ENCODE data around the gene P3H4. TPM values are rescaled to one million over a fixed set of nuclear protein-coding genes. Genes with fewer than 3 reads are reported as not detected.
"Not testable (repeated sequence)": the region's sequence is repeated elsewhere in the genome, so short reads cannot be mapped to it uniquely, and the experiment has no call there.

The P3H4 gene
- total RNA-seq, 1 experiment from 2014 or later, result 24.0 TPM

DNA sequence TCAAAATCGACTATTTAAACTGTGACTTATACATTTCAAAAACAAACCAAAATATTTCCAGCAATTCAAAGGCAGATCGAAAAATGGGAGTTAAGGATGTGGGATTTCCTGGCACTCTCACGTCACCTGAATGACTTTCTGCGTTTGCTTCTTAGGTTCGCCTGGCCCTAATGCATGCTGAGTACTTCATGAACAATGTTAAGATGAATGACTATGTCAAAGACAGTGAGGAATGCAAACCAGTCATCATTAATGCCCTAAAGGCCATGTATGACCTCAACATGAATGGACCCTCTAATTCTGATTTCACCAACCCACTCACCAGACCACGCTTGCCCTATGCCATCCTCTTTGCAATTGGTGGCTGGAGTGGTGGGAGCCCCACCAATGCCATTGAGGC is 33.2 kb upstream of the P3H4 start:
- H3K27me3 ChIP-seq (ENCODE audit: insufficient read depth, low read length), result no peaks in the 10 kb centered on the region
- no peaks in the 10 kb centered on the region for H3K4me1 ChIP-seq (ENCODE audit: insufficient read depth, low read length)
- no peaks in the 10 kb centered on the region for H3K79me2 ChIP-seq (ENCODE audit: insufficient read depth, low read length)
- no peak overlapping the region for H3T11ph ChIP-seq (ENCODE audit: low read length)
- TF ChIP-seq, protein P1, sequence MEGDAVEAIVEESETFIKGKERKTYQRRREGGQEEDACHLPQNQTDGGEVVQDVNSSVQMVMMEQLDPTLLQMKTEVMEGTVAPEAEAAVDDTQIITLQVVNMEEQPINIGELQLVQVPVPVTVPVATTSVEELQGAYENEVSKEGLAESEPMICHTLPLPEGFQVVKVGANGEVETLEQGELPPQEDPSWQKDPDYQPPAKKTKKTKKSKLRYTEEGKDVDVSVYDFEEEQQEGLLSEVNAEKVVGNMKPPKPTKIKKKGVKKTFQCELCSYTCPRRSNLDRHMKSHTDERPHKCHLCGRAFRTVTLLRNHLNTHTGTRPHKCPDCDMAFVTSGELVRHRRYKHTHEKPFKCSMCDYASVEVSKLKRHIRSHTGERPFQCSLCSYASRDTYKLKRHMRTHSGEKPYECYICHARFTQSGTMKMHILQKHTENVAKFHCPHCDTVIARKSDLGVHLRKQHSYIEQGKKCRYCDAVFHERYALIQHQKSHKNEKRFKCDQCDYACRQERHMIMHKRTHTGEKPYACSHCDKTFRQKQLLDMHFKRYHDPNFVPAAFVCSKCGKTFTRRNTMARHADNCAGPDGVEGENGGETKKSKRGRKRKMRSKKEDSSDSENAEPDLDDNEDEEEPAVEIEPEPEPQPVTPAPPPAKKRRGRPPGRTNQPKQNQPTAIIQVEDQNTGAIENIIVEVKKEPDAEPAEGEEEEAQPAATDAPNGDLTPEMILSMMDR (conservative IDR thresholded peaks at IDR 0.05), result no peak
- no peak overlapping the region for H2AK5ac ChIP-seq (ENCODE audit: insufficient read length, low read length)
- no peak overlapping the region for H2BK120ac ChIP-seq (ENCODE audit: low read depth, low read length, poor library complexity, severe bottlenecking)
- no peak overlapping the region for H3K27ac ChIP-seq (ENCODE audit: insufficient read length, low read depth, low read length)
- no peak overlapping the region for H3K9ac ChIP-seq (ENCODE audit: extremely low read depth, insufficient read length, low read length)
- H4K20me1 ChIP-seq (ENCODE audit: control insufficient read depth, insufficient read depth, insufficient read length), result no peaks in the 10 kb centered on the region
- H4K5ac ChIP-seq (ENCODE audit: insufficient read length, low read depth, low read length), result no peak overlapping the region
- H3K9me3 Mint-ChIP-seq, result no peaks in the 10 kb centered on the region
- WGBS (ENCODE audit: extremely low coverage, insufficient read length, low lambda C conversion rate), result no CpG with 5 or more reads among the region's 6 CpGs
- H3K4me3 Mint-ChIP-seq, result no peak overlapping the region
- no peak overlapping the region for H3K56ac ChIP-seq (ENCODE audit: insufficient read length, low read depth, low read length)
- no peak for DNase-seq
- H3K36me3 Mint-ChIP-seq (ENCODE audit: insufficient read depth in 1 of 3, low read depth in 3 of 3), result no peaks in the 10 kb centered on the region; a peak in 2 of 7 replicates
- no peak overlapping the region for H3K4me2 ChIP-seq (ENCODE audit: insufficient read depth, insufficient read length, low read length)
- H2BK5ac ChIP-seq (ENCODE audit: insufficient read length, low read length), result no peak overlapping the region
- H4K8ac ChIP-seq (replicated peaks; ENCODE audit: insufficient read length, low read depth, low read length), result no peak overlapping the region
- H2BK20ac ChIP-seq (ENCODE audit: low read depth, low read length, poor library complexity, severe bottlenecking), result no peak overlapping the region
- H3K4ac ChIP-seq (ENCODE audit: low read depth, low read length), result no peak overlapping the region
- no peaks in the 10 kb centered on the region for H3K27me3 Mint-ChIP-seq (ENCODE audit: low read depth)
- H3K23ac ChIP-seq (ENCODE audit: insufficient read length, low read depth, low read length), result no peak overlapping the region
- no peaks in the 10 kb centered on the region for H3K23me2 ChIP-seq (ENCODE audit: insufficient read length, low read depth, low read length, poor library complexity, severe bottlenecking)
- no peak overlapping the region for H2AFZ ChIP-seq (ENCODE audit: low read length)
- H3K27ac Mint-ChIP-seq, result peak overlapping the region in 1 of 3 experiments; percentile 14; a peak in 2 of 7 replicates
- no peak overlapping the region for H3K18ac ChIP-seq (ENCODE audit: insufficient read length, low read depth, low read length)
- H3K79me1 ChIP-seq (ENCODE audit: insufficient read depth, low read depth, low read length, poor library complexity, severe bottlenecking), result no peaks in the 10 kb centered on the region
- no peaks in the 10 kb centered on the region for H3K4me1 Mint-ChIP-seq
- no peak overlapping the region for H4K91ac ChIP-seq (ENCODE audit: insufficient read length, low read depth, low read length)
- H3K14ac ChIP-seq (ENCODE audit: insufficient read depth, low read length), result no peak overlapping the region
- no peak overlapping the region for H2BK12ac ChIP-seq (ENCODE audit: insufficient read length, low read depth, low read length)
- no peaks in the 10 kb centered on the region for H3K9me3 ChIP-seq (ENCODE audit: control insufficient read depth, low read depth, low read length)
- H2BK15ac ChIP-seq (ENCODE audit: low read depth, low read length), result no peak overlapping the region

DNA sequence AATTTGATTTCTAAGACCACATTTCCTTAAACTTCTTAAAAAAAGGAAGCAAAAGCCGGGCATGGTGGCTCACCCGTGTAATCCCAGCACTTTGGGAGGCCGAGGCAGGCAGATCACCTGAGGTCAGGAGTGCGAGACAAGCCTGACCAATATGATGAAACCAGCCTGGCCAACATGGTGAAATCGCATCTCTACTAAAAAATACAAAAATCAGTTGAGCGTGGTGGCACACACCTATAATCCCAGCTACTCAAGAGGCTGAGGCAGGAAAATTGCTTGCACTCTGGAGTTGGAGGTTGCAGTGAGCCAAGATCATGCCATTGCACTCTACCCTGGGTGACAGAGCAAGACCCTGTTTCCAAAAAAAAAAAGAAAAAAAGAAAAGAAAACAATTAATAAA is 29.0 kb upstream of the P3H4 start:
- H2BK5ac ChIP-seq (ENCODE audit: insufficient read length, low read length); H3T11ph ChIP-seq (ENCODE audit: low read length); H3K79me2 ChIP-seq (ENCODE audit: insufficient read depth, low read length); H3K56ac ChIP-seq (ENCODE audit: insufficient read length, low read depth, low read length); H3K9me3 Mint-ChIP-seq; H3K27ac Mint-ChIP-seq; H2BK20ac ChIP-seq (ENCODE audit: low read depth, low read length, poor library complexity, severe bottlenecking); H2BK12ac ChIP-seq (ENCODE audit: insufficient read length, low read depth, low read length); H3K9me3 ChIP-seq (ENCODE audit: control insufficient read depth, low read depth, low read length); H3K27me3 ChIP-seq (ENCODE audit: insufficient read depth, low read length); H3K4me2 ChIP-seq (ENCODE audit: insufficient read depth, insufficient read length, low read length); H3K23me2 ChIP-seq (ENCODE audit: insufficient read length, low read depth, low read length, poor library complexity, severe bottlenecking); H3K9ac ChIP-seq (ENCODE audit: extremely low read depth, insufficient read length, low read length); H3K4me1 ChIP-seq (ENCODE audit: insufficient read depth, low read length); H4K91ac ChIP-seq (ENCODE audit: insufficient read length, low read depth, low read length); H4K5ac ChIP-seq (ENCODE audit: insufficient read length, low read depth, low read length); H2BK120ac ChIP-seq (ENCODE audit: low read depth, low read length, poor library complexity, severe bottlenecking); H3K4me1 Mint-ChIP-seq; H4K20me1 ChIP-seq (ENCODE audit: control insufficient read depth, insufficient read depth, insufficient read length); H3K4ac ChIP-seq (ENCODE audit: low read depth, low read length); H4K8ac ChIP-seq (replicated peaks; ENCODE audit: insufficient read length, low read depth, low read length); H2BK15ac ChIP-seq (ENCODE audit: low read depth, low read length); H3K23ac ChIP-seq (ENCODE audit: insufficient read length, low read depth, low read length); DNase-seq; H3K79me1 ChIP-seq (ENCODE audit: insufficient read depth, low read depth, low read length, poor library complexity, severe bottlenecking); H3K27ac ChIP-seq (ENCODE audit: insufficient read length, low read depth, low read length); H2AFZ ChIP-seq (ENCODE audit: low read length); H3K4me3 Mint-ChIP-seq; H3K14ac ChIP-seq (ENCODE audit: insufficient read depth, low read length); H3K36me3 Mint-ChIP-seq (ENCODE audit: insufficient read depth in 1 of 3, low read depth in 3 of 3); H3K18ac ChIP-seq (ENCODE audit: insufficient read length, low read depth, low read length); H2AK5ac ChIP-seq (ENCODE audit: insufficient read length, low read length): not testable (repeated sequence)
- no CpG with 5 or more reads among the region's 6 CpGs for WGBS (ENCODE audit: extremely low coverage, insufficient read length, low lambda C conversion rate)
- H3K27me3 Mint-ChIP-seq (ENCODE audit: low read depth), result peaks cover 14% of the 10 kb centered on the region

Data from H9 (cell line).